OCI-LY7 (cell line): ENCODE results near the gene IFITM2. TPM values are rescaled to one million over a fixed set of nuclear protein-coding genes. Genes with fewer than 3 reads are reported as not detected.

Source experiments
- BruUV-seq: library from RNA; stranded (reverse); fragments of 400-500 nt; replicated peaks from 2 replicates; lab custom pipeline; 2021; lab: Mats Ljungman, UMichigan
- CTCF ChIA-PET: fragments of 300-600 bp; sonication (Branson Sonifier 250); formaldehyde crosslinking; loops from one replicate; lab custom pipeline; 2022; ENCODE audit warnings: antibody characterized with exemption; ENCODE audit not compliant: unreplicated experiment; lab: Charles Lee
- POLR2A ChIA-PET: fragments of 300-600 bp; sonication (Branson Sonifier 250); formaldehyde crosslinking; loops from one replicate; lab custom pipeline; 2022; ENCODE audit warnings: antibody characterized with exemption; lab: Charles Lee
- DNase-seq: peaks from one replicate; pipeline ENCODE4 v3.0.0-alpha.2; 2015; ENCODE audit warnings: low spot score
- H2AFZ ChIP-seq: fragments of 200-600 bp; sonication (generic), shearing (Covaris generic); 2 replicates; pipeline ENCODE4 v1.6.1; 2014; ENCODE audit warnings: mild to moderate bottlenecking, antibody characterized with exemption, low read length, moderate library complexity
- H3K27ac ChIP-seq: fragments of 200-600 bp; sonication (generic); 2 replicates; pipeline ENCODE4 v1.5.1; 2014; ENCODE audit warnings: mixed run types, low read depth, mild to moderate bottlenecking, moderate library complexity, low read length, inconsistent platforms; ENCODE audit not compliant: poor library complexity, severe bottlenecking
- H3K36me3 ChIP-seq: fragments of 200-600 bp; sonication (generic); 2 replicates; pipeline ENCODE4 v1.6.1; 2014; ENCODE audit warnings: mild to moderate bottlenecking, antibody characterized with exemption, low read length, moderate library complexity, mixed read lengths; ENCODE audit not compliant: insufficient read depth
- H3K4me1 ChIP-seq: fragments of 200-600 bp; sonication (generic); 2 replicates; pipeline ENCODE4 v1.5.1; 2014; ENCODE audit warnings: mild to moderate bottlenecking, low read length; ENCODE audit not compliant: insufficient read depth, poor library complexity, severe bottlenecking
- H3K4me2 ChIP-seq: fragments of 200-600 bp; sonication (generic); 2 replicates; pipeline ENCODE4 v1.6.1; 2014; ENCODE audit warnings: mild to moderate bottlenecking, low read length
- H3K4me3 ChIP-seq: fragments of 200-600 bp; sonication (generic); 2 replicates; pipeline ENCODE4 v1.5.1; 2014; ENCODE audit warnings: mild to moderate bottlenecking, low read depth, low read length; ENCODE audit not compliant: poor library complexity, severe bottlenecking
- H3K79me2 ChIP-seq: fragments of 200-600 bp; sonication (generic); 2 replicates; pipeline ENCODE4 v1.6.1; 2016; ENCODE audit warnings: low read depth, mild to moderate bottlenecking, low read length, moderate library complexity, mixed read lengths; ENCODE audit not compliant: insufficient read depth
- H3K9me2 ChIP-seq: fragments of 200-600 bp; sonication (generic); 2 replicates; pipeline ENCODE4 v1.6.1; 2016; ENCODE audit warnings: mild to moderate bottlenecking, low read length, mixed read lengths; ENCODE audit not compliant: insufficient read depth
- H3K9me3 ChIP-seq: fragments of 200-600 bp; sonication (generic); 2 replicates; pipeline ENCODE4 v1.6.1; 2014; ENCODE audit warnings: mild to moderate bottlenecking, mixed run types, low read length, mixed read lengths
- H4K20me1 ChIP-seq: fragments of 200-600 bp; sonication (generic); 2 replicates; pipeline ENCODE4 v1.6.1; 2014; ENCODE audit warnings: mild to moderate bottlenecking, antibody characterized with exemption, low read length, moderate library complexity, mixed read lengths; ENCODE audit not compliant: insufficient read depth
- CTCF ChIP-seq: fragments of 200-600 bp; sonication (generic); conservative IDR thresholded peaks from 2 replicates; pipeline ENCODE4 v1.5.1; 2014; ENCODE audit warnings: mild to moderate bottlenecking, antibody characterized with exemption, low read length, moderate library complexity, mixed read lengths
- EZH2phosphoT487 ChIP-seq: fragments of 200-600 bp; sonication (generic); IDR thresholded peaks from 2 replicates; pipeline ENCODE4 v1.6.1; 2018; ENCODE audit warnings: low read depth, borderline replicate concordance, mild to moderate bottlenecking, mixed run types, antibody characterized with exemption, low read length, moderate library complexity, mixed read lengths
- intact Hi-C: fragments of 100-400 bp; cut with micrococcal nuclease; formaldehyde crosslinking; loops from one replicate; pipeline ENCODE4 v1.10.0; 2022; ENCODE audit not compliant: unreplicated experiment
- total RNA-seq, 2 experiments: library from RNA; depleted of rRNA in 1 of 2; stranded (reverse); fragments of >200 nt in 1 of 2; shearing (Covaris generic) in 1 of 2; gene quantifications; 2 replicates each; pipeline ENCODE4 v1.2.3, GENCODE V29; 2014 to 2022

Gene IFITM2
- total RNA-seq, 2 experiments from 2014 or later: 22.1 to 117 TPM

DNA sequence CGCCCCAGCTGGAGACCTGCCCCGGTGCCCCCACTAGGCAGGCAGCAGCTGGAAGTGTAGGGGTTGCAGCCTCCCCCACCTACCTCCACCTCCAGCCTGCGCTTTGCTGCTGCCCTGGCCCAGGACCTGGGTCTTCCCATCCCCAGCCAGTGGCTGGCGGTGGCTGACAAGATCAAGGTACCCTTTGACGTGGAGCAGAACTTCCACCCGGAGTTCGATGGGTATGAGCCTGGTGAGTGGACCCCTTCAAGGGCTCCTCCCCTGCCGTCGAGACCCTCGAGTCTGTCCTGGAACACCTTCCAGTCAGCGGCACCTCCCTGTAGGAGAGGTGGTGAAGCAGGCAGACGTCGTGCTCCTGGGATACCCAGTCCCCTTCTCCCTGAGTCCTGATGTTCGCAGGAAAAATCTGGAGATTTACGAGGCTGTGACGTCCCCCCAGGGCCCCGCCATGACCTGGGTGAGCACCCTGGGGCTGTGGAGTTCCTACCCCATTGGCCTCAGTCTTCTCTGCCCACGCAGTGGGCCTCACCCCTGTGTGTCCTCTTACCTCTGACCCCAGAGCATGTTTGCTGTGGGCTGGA, 14.3 kb upstream of the IFITM2 start:
- POLR2A ChIA-PET: no interaction called here
- Histone ChIP-seq H2AFZ (no peak overlapping the region), H4K20me1 (no peaks in the 10 kb centered on the region), H3K27ac (no peak overlapping the region), H3K4me3 (no peak overlapping the region), H3K4me2 (no peak overlapping the region), H3K9me3 (no peaks in the 10 kb centered on the region), H3K36me3 (no peaks in the 10 kb centered on the region), H3K79me2 (no peaks in the 10 kb centered on the region), H3K9me2 (no peaks in the 10 kb centered on the region), H3K4me1 (no peaks in the 10 kb centered on the region)
- TF ChIP-seq CTCF (no peak), EZH2phosphoT487 (no peak)
- intact Hi-C loops: no loop called here
- BruUV-seq: no TSS peak
- DNase-seq: no peak
- CTCF ChIA-PET: no interaction called here

DNA sequence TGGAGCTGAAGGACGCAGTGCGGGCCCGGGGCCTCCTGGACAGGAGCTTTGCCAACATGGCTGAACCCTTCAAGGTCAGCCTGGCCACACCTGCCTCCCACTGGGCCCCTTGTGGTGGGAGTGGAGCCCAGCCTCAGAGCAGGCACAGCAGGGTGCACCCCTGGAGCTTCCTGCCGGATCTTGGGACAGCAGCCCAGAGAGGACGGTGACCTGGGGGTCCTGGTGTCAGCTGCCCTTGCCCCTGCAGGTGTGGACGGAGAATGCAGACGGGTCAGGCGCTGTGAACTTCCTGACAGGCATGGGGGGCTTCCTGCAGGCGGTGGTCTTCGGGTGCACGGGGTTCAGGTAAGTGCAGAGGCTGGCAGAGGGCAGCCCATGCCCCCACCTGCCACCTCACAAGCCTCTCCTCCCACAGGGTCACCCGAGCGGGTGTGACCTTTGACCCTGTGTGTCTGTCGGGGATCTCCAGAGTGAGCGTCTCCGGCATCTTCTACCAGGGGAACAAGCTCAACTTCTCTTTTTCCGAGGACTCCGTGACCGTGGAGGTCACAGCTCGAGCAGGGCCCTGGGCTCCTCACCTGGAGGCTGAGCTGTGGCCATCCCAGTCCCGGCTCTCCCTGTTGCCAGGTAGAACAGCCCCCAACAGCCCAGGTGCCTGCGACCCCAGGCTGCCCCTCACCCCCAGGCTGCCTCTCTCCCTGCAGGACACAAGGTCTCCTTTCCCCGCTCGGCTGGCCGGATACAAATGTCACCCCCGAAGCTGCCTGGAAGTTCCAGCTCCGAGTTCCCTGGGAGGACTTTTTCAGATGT, 13.6 kb upstream of the IFITM2 start:
- no TSS peak for BruUV-seq
- Histone ChIP-seq H3K36me3 (no peaks in the 10 kb centered on the region), H3K4me1 (no peaks in the 10 kb centered on the region), H4K20me1 (no peaks in the 10 kb centered on the region), H3K27ac (no peak overlapping the region), H3K4me2 (no peak overlapping the region), H2AFZ (no peak overlapping the region), H3K4me3 (no peak overlapping the region), H3K9me3 (no peaks in the 10 kb centered on the region), H3K9me2 (no peaks in the 10 kb centered on the region), H3K79me2 (no peaks in the 10 kb centered on the region)
- TF ChIP-seq CTCF (no peak), EZH2phosphoT487 (no peak)
- intact Hi-C loops: no loop called here
- DNase-seq: no peak
- ChIA-PET CTCF (no interaction called here), POLR2A (no interaction called here)

DNA sequence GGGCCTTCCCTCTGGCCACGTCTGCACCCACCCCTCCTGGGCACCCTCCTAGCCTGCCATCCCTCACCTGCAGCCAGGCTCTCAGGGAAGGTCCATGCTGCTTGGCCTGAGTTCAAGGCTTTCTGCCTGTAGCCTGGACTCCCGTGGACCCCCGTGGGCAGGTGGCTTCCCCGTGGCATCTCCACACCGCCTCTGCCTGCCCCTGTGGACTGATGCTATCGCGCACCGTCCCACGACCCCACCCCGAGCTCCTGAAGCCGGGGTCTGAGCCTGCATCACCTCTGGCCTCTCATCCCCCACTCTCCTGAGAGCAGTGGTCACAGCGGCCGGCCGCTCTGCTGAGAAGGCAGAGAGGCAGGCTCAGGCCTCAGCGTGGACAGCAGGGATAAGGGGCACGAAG, 12.8 kb upstream of the IFITM2 start:
- no peak for DNase-seq
- no peak overlapping the region for H3K4me2 ChIP-seq
- no peak overlapping the region for H2AFZ ChIP-seq
- no peak overlapping the region for H3K27ac ChIP-seq
- ChIA-PET POLR2A (no interaction called here), CTCF (no interaction called here)
- no peak for TF ChIP-seq EZH2phosphoT487
- no peak for TF ChIP-seq CTCF
- H3K4me3 ChIP-seq: no peak overlapping the region
- no peaks in the 10 kb centered on the region for H3K36me3 ChIP-seq
- H3K9me2 ChIP-seq: no peaks in the 10 kb centered on the region
- no peaks in the 10 kb centered on the region for H3K9me3 ChIP-seq
- BruUV-seq: no TSS peak
- intact Hi-C loops: no loop called here
- H3K79me2 ChIP-seq: no peaks in the 10 kb centered on the region
- no peaks in the 10 kb centered on the region for H3K4me1 ChIP-seq
- no peaks in the 10 kb centered on the region for H4K20me1 ChIP-seq
